H1 (cell line): ENCODE data around the gene WWP2. TPM values are rescaled to one million over a fixed set of nuclear protein-coding genes. Genes with fewer than 3 reads are reported as not detected.

Experiments
- CTCF ChIA-PET: fragments of 300-600 bp; sonication (Branson Sonifier 250); formaldehyde crosslinking; loops from one replicate; lab custom pipeline; 2021; ENCODE audit not compliant: partially characterized antibody; lab: Charles Lee
- POLR2A ChIA-PET: fragments of 300-600 bp; sonication (Branson Sonifier 250); formaldehyde crosslinking; loops from one replicate; lab custom pipeline; 2021; ENCODE audit warnings: inconsistent platforms; ENCODE audit not compliant: partially characterized antibody; lab: Charles Lee
- DNase-seq, 2 experiments: peaks; one replicate each; pipeline versions ENCODE4 v3.0.0 to v3.0.0-alpha.2; 2010 to 2022; ENCODE audit warnings: low spot score in 2 of 2, low read depth in 1 of 2, mixed read lengths in 1 of 2
- FAIRE-seq: peaks from 2 replicates; lab custom pipeline; 2011; peaks lifted over from hg19 to GRCh38; lab: Jason Lieb, UNC
- H2AFZ ChIP-seq: 2 replicates; pipeline ENCODE4 v1.8.1; 2012; ENCODE audit warnings: low read length, inconsistent platforms
- H2AK5ac ChIP-seq: 2 replicates; pipeline ENCODE4 v1.6.1; 2013; ENCODE audit warnings: low read depth, low read length
- H2BK120ac ChIP-seq: replicated peaks from 2 replicates; pipeline ENCODE3; 2013; ENCODE audit warnings: low read depth, low read length, inconsistent platforms
- H2BK12ac ChIP-seq: 2 replicates; pipeline ENCODE4 v1.6.1; 2013; ENCODE audit warnings: low read depth, low read length
- H2BK15ac ChIP-seq: 2 replicates; pipeline ENCODE4 v1.6.1; 2013; ENCODE audit warnings: low read length
- H2BK20ac ChIP-seq: 2 replicates; pipeline ENCODE4 v1.6.1; 2013; ENCODE audit warnings: low read length
- H2BK5ac ChIP-seq: 2 replicates; pipeline ENCODE4 v1.6.1; 2013; ENCODE audit warnings: low read depth, low read length
- H3K14ac ChIP-seq: 2 replicates; pipeline ENCODE4 v1.6.1; 2013; ENCODE audit warnings: inconsistent platforms; ENCODE audit not compliant: insufficient read length
- H3K18ac ChIP-seq: 2 replicates; pipeline ENCODE4 v1.6.1; 2013; ENCODE audit warnings: low read length; ENCODE audit errors: extremely low read depth
- H3K23ac ChIP-seq: 2 replicates; pipeline ENCODE4 v1.6.1; 2013; ENCODE audit warnings: inconsistent platforms; ENCODE audit not compliant: insufficient read length
- H3K23me2 ChIP-seq: 2 replicates; pipeline ENCODE4 v1.6.1; 2013; ENCODE audit warnings: low read depth, low read length
- H3K27ac ChIP-seq: 2 replicates; pipeline ENCODE4 v1.6.1; 2011; ENCODE audit warnings: low read depth, low read length, inconsistent platforms
- H3K27me3 ChIP-seq, 4 experiments: replicated peaks in 1 of 4; 1 replicate in 1 of 4; 2 replicates in 3 of 4; pipeline versions ENCODE4 v1.6.1 to v1.8.1; 2011 to 2013; ENCODE audit warnings: low read length in 3 of 4, mild to moderate bottlenecking in 3 of 4, inconsistent platforms in 2 of 4, mixed read lengths in 2 of 4, moderate library complexity in 1 of 4; ENCODE audit not compliant: control insufficient read depth in 3 of 4, insufficient read depth in 3 of 4; ENCODE audit errors: extremely low read depth in 1 of 4
- H3K36me3 ChIP-seq, 4 experiments: 2 replicates each; pipeline versions ENCODE4 v1.6.1 to v1.8.1; 2011 to 2013; ENCODE audit warnings: mild to moderate bottlenecking in 4 of 4, low read length in 3 of 4, moderate library complexity in 2 of 4, control low read depth in 1 of 4, inconsistent platforms in 1 of 4; ENCODE audit not compliant: insufficient read depth in 4 of 4, control insufficient read depth in 2 of 4
- H3K4ac ChIP-seq: replicated peaks from 2 replicates; pipeline ENCODE3; 2013; ENCODE audit warnings: low read length, low read depth, mixed read lengths, inconsistent platforms; ENCODE audit not compliant: insufficient read length
- H3K4me1 ChIP-seq, 4 experiments: replicated peaks in 1 of 4; 1 replicate in 1 of 4; 2 replicates in 3 of 4; pipeline versions ENCODE4 v1.6.1 to v1.8.1; 2011 to 2013; ENCODE audit warnings: low read length in 3 of 4, inconsistent platforms in 2 of 4, mixed read lengths in 1 of 4; ENCODE audit not compliant: insufficient read depth in 4 of 4, control insufficient read depth in 3 of 4
- H3K4me2 ChIP-seq, 2 experiments: 2 replicates each; pipeline versions ENCODE4 v1.6.1 to v1.8.1; 2011 to 2013; ENCODE audit warnings: low read depth in 2 of 2, low read length in 2 of 2, control low read depth in 1 of 2, inconsistent platforms in 1 of 2, mild to moderate bottlenecking in 1 of 2; ENCODE audit not compliant: insufficient read depth in 1 of 2
- H3K4me3 ChIP-seq, 4 experiments: fragments of 200-600, 300-600 bp in 1 of 4; sonication (generic), shearing (Covaris generic), sonication (Bioruptor Twin) in 1 of 4; 2 replicates each; pipeline versions ENCODE4 v1.5.1 to v1.8.1; 2011 to 2016; ENCODE audit warnings: low read length in 4 of 4, low read depth in 3 of 4, control low read depth in 2 of 4, inconsistent platforms in 2 of 4, mild to moderate bottlenecking in 2 of 4, mixed read lengths in 1 of 4, moderate library complexity in 1 of 4; ENCODE audit not compliant: insufficient read depth in 2 of 4; ENCODE audit errors: extremely low read depth in 1 of 4
- H3K56ac ChIP-seq: replicated peaks from 2 replicates; pipeline ENCODE3; 2013; ENCODE audit warnings: low read depth, mild to moderate bottlenecking, mixed read lengths, low read length, inconsistent platforms; ENCODE audit not compliant: insufficient read length
- H3K79me1 ChIP-seq: 2 replicates; pipeline ENCODE4 v1.6.1; 2013; ENCODE audit warnings: low read depth, low read length, control low read depth
- H3K79me2 ChIP-seq, 2 experiments: 2 replicates each; pipeline versions ENCODE4 v1.6.1 to v1.8.1; 2012 to 2013; ENCODE audit warnings: low read length in 2 of 2, mild to moderate bottlenecking in 2 of 2, inconsistent platforms in 1 of 2; ENCODE audit not compliant: insufficient read depth in 2 of 2, control insufficient read depth in 1 of 2
- H3K9ac ChIP-seq, 4 experiments: replicated peaks in 1 of 4; 1 replicate in 1 of 4; 2 replicates in 3 of 4; pipeline versions ENCODE4 v1.6.1 to v1.8.1; 2011 to 2013; ENCODE audit warnings: low read depth in 3 of 4, low read length in 3 of 4, control low read depth in 2 of 4, mild to moderate bottlenecking in 2 of 4, moderate library complexity in 2 of 4, inconsistent platforms in 1 of 4; ENCODE audit errors: extremely low read depth in 1 of 4
- H3K9me3 ChIP-seq, 2 experiments: 2 replicates each; pipeline versions ENCODE4 v1.6.1 to v1.8.1; 2012 to 2013; ENCODE audit warnings: mild to moderate bottlenecking in 2 of 2, moderate library complexity in 2 of 2, control low read depth in 1 of 2, inconsistent platforms in 1 of 2, low read depth in 1 of 2, low read length in 1 of 2, mixed read lengths in 1 of 2; ENCODE audit not compliant: insufficient read depth in 2 of 2
- H4K20me1 ChIP-seq, 2 experiments: replicated peaks in 1 of 2; 2 replicates each; pipeline versions ENCODE3 to v1.8.1; 2011 to 2013; ENCODE audit warnings: inconsistent platforms in 2 of 2, low read length in 2 of 2, mild to moderate bottlenecking in 1 of 2; ENCODE audit not compliant: insufficient read depth in 2 of 2, control insufficient read depth in 1 of 2
- H4K5ac ChIP-seq: 2 replicates; pipeline ENCODE4 v1.6.1; 2013; ENCODE audit warnings: low read length, low read depth, mixed read lengths, inconsistent platforms; ENCODE audit not compliant: insufficient read length
- H4K8ac ChIP-seq: 2 replicates; pipeline ENCODE4 v1.8.0; 2013; ENCODE audit warnings: mild to moderate bottlenecking, moderate library complexity, low read length, inconsistent platforms; ENCODE audit not compliant: insufficient read depth; ENCODE audit errors: extremely low read depth
- H4K91ac ChIP-seq: replicated peaks from 2 replicates; pipeline ENCODE3; 2013; ENCODE audit warnings: low read length, mixed read lengths, inconsistent platforms; ENCODE audit not compliant: insufficient read length
- CBX5 ChIP-seq: fragments of 300-800, 300-1000 bp; sonication (generic); IDR thresholded peaks from 2 replicates; pipeline ENCODE4 v1.7.1; 2016; ENCODE audit warnings: antibody characterized with exemption, low read length, low read depth
- EZH2 ChIP-seq: fragments of 200-600 bp; sonication (generic); IDR thresholded peaks from 2 replicates; pipeline ENCODE4 v1.7.1; 2012; ENCODE audit warnings: low read depth, mild to moderate bottlenecking, moderate library complexity, low read length, inconsistent platforms; ENCODE audit not compliant: severe bottlenecking
- HDAC2 ChIP-seq, 2 experiments: fragments of 300-600 bp in 1 of 2; sonication (generic) in 1 of 2; IDR thresholded peaks; 2 replicates each; pipeline ENCODE4 v1.6.1; 2011 to 2012; ENCODE audit warnings: low read depth in 2 of 2, low read length in 2 of 2, mild to moderate bottlenecking in 2 of 2, moderate library complexity in 2 of 2, borderline replicate concordance in 1 of 2, inconsistent platforms in 1 of 2
- JUND ChIP-seq: IDR thresholded peaks from 2 replicates; pipeline ENCODE4 v1.6.1; 2011; ENCODE audit warnings: mild to moderate bottlenecking, improper control_type of control experiment, low read length
- MAX ChIP-seq: IDR thresholded peaks from 2 replicates; pipeline ENCODE4 v1.6.1; 2012; ENCODE audit warnings: inconsistent platforms
- POLR2A ChIP-seq, 2 experiments: IDR thresholded peaks; 1 replicate in 1 of 2; 2 replicates in 1 of 2; pipeline ENCODE4 v1.6.1; 2011; ENCODE audit warnings: low read depth in 2 of 2, low read length in 2 of 2, mild to moderate bottlenecking in 2 of 2; ENCODE audit errors: control extremely low read depth in 1 of 2
- RNF2 ChIP-seq: fragments of 200-900, 300-1000 bp; sonication (generic); IDR thresholded peaks from 2 replicates; pipeline ENCODE4 v1.7.1; 2016; ENCODE audit warnings: borderline replicate concordance, low read depth, mild to moderate bottlenecking, antibody characterized with exemption, low read length; ENCODE audit not compliant: poor library complexity, severe bottlenecking; ENCODE audit errors: missing control alignments
- WGBS, 2 experiments: shearing (Covaris generic) in 1 of 2; methylation state at CpG; one replicate each; pipeline versions ENCODE4 v1.1.6 to v1.1.7; 2013 to 2015; ENCODE audit warnings: low lambda C conversion rate in 2 of 2, mixed read lengths in 2 of 2, inconsistent platforms in 1 of 2, low coverage in 1 of 2, missing lambda C conversion rate in 1 of 2; ENCODE audit not compliant: insufficient replicate concordance in 2 of 2, insufficient coverage in 1 of 2, insufficient read length in 1 of 2; ENCODE audit errors: extremely low coverage in 1 of 2, missing lambda C conversion rate in 1 of 2; 5-methylcytosine and 5-hydroxymethylcytosine counted together
- polyA plus RNA-seq, 7 experiments: library from polyadenylated mRNA; depleted of rRNA in 3 of 7; stranded (reverse) in 5 of 7; unstranded in 2 of 7; fragments of >200 nt in 5 of 7; fragments of 200-250 nt in 2 of 7; gene quantifications; 1 replicate in 5 of 7; 2 replicates in 1 of 7; 4 replicates in 1 of 7; pipeline versions ENCODE4 v1.2.1 to v1.2.3, GENCODE V29; 2011 to 2013; ENCODE audit warnings: missing spikeins in 2 of 7, mixed read lengths in 2 of 7
- total RNA-seq: library from RNA; stranded (reverse); fragmentation: NEBNext Ultra II Directional; extraction: Animal tissue kit (Norgen Biotek cat#: 25700); gene quantifications from 2 replicates; pipeline ENCODE4 v1.2.1, GENCODE V29; 2021
- TF ChIP-seq, protein P1 (sequence below): IDR thresholded peaks from 2 replicates; pipeline ENCODE4 v1.6.1; 2011; ENCODE audit warnings: low read depth, mild to moderate bottlenecking, low read length; ENCODE audit not compliant: insufficient read depth

Gene WWP2
- total and polyA plus RNA-seq, 2 of the 8 experiments (the other 6 are each of a cell fraction or from before 2014, with no cell fraction given) = 14.1 to 42.2 TPM

GRCh38 chr16:69848637-69849545 is 86.8 kb downstream of the WWP2 start:
- H3K4me2 ChIP-seq = no peak overlapping the region

More at GRCh38 chr16:69848637-69849545, 86.8 kb downstream of the WWP2 start:
- Histone ChIP-seq H3K14ac (no peak overlapping the region), H3K23ac (no peak overlapping the region), H3K56ac (no peak overlapping the region), H3K9me3 (0 out of 4 replicates have a peak, but pooled peaks cover 0 to 2% of the 10 kb centered on the region in 2 experiments), H4K91ac (no peak overlapping the region), H2AK5ac (no peak overlapping the region), H3K27ac (no peak overlapping the region), H3K18ac (no peak overlapping the region), H3K4ac (no peak overlapping the region), H3K4me1 (no peaks in the 10 kb centered on the region; a peak in 1 of 7 replicates), H3K9ac (no peak overlapping the region), H2BK120ac (no peak overlapping the region), H3K23me2 (no peaks in the 10 kb centered on the region), H4K20me1 (no peaks in the 10 kb centered on the region), H3K4me3 (no peak overlapping the region), H3K36me3 (no peaks in the 10 kb centered on the region; a peak in 2 of 8 replicates), H3K79me1 (peaks cover 2% of the 10 kb centered on the region; the same call in 1 of the 2 replicates), H2BK15ac (no peak overlapping the region), H3K79me2 (no peaks in the 10 kb centered on the region), H2BK20ac (no peak overlapping the region), H4K5ac (no peak overlapping the region), H3K27me3 (no peaks in the 10 kb centered on the region), H4K8ac (no peak overlapping the region), H2AFZ (no peak overlapping the region), H2BK12ac (no peak overlapping the region), H2BK5ac (no peak overlapping the region)
- ChIA-PET CTCF (interaction anchor here (0.7 to 4.3 kb wide), 11 partner anchors 8 to 82 kb away, joined by 3 to 23 read pairs (median 3); no protein-coding TSS in a partner anchor), POLR2A (no interaction called here)
- 91% methylated on average over 8 of the region's 8 CpGs; no CpG with 5 or more reads in 1 of the 2 experiments for WGBS, 2 experiments
- DNase-seq (no peak), FAIRE-seq (no peak)
- TF ChIP-seq HDAC2 (IDR thresholded peaks at IDR 0.05; ENCODE audit: borderline replicate concordance in 1 of 2, low read depth in 2 of 2, low read length in 2 of 2) = no peak
- TF ChIP-seq, protein P1, sequence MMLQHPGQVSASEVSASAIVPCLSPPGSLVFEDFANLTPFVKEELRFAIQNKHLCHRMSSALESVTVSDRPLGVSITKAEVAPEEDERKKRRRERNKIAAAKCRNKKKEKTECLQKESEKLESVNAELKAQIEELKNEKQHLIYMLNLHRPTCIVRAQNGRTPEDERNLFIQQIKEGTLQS = no peak
- no peak for TF ChIP-seq MAX
- no peak for TF ChIP-seq EZH2
- TF ChIP-seq POLR2A (IDR thresholded peaks at IDR 0.05; ENCODE audit: control extremely low read depth in 1 of 2, low read depth in 2 of 2, low read length in 2 of 2) = no peak
- TF ChIP-seq JUND = no peak
- no peak for TF ChIP-seq CBX5
- TF ChIP-seq RNF2 = no peak
